Astrocyte of the cerebellum (primary cell): ENCODE results near the gene DUSP5.

ENCODE experiments used
- DNase-seq: peaks from one replicate; pipeline ENCODE4 v3.0.0-alpha.2; 2011; ENCODE audit warnings: low read depth
- H3K4me3 ChIP-seq: 2 replicates; pipeline ENCODE4 v1.5.1; 2011; ENCODE audit warnings: mild to moderate bottlenecking, low read depth, low read length, moderate library complexity
- in situ Hi-C: cut with HindIII; loops from 2 replicates; pipeline ENCODE4 v1.10.0; 2017; ENCODE audit warnings: low sequenced_read_pairs
- TF ChIP-seq, protein P1 (sequence below): IDR thresholded peaks from 2 replicates; pipeline ENCODE4 v1.5.1; 2012; ENCODE audit warnings: low read length, low read depth, moderate library complexity, mild to moderate bottlenecking; ENCODE audit errors: missing control alignments

DUSP5 gene

DNA sequence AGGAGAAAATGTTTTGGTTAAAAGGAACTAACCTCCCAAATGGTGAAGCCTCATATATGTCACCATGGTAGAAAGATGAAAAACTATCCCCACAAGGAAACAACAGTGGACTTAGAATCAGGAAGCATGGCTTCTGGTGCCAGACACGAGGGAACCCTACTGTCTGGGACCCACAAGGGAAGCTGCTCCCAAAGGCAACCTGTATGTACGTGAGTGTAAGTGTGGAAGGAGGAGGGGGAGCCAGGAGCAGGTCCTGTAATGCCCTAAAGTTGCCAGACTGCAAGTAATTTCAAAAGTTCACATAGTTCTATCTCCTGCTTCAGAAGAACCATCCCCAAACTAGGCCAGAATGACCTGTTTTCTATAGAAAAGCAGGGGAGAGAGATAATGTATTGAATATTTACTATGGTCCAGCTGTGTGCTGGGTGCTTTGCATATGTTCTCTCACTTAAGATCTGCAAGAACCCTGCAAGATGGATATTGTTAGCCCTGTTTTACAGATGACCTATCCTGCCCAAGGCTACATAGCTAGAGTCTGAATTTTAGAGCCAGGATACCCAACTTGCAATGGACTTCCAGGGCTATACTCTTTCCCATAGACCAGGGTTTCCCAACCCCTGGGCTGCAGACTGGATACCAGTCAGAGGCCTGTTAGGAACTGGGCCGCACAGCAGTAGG is 19.2 kb downstream of the DUSP5 start:
- TF ChIP-seq, protein P1, sequence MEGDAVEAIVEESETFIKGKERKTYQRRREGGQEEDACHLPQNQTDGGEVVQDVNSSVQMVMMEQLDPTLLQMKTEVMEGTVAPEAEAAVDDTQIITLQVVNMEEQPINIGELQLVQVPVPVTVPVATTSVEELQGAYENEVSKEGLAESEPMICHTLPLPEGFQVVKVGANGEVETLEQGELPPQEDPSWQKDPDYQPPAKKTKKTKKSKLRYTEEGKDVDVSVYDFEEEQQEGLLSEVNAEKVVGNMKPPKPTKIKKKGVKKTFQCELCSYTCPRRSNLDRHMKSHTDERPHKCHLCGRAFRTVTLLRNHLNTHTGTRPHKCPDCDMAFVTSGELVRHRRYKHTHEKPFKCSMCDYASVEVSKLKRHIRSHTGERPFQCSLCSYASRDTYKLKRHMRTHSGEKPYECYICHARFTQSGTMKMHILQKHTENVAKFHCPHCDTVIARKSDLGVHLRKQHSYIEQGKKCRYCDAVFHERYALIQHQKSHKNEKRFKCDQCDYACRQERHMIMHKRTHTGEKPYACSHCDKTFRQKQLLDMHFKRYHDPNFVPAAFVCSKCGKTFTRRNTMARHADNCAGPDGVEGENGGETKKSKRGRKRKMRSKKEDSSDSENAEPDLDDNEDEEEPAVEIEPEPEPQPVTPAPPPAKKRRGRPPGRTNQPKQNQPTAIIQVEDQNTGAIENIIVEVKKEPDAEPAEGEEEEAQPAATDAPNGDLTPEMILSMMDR, result no peak
- no peak overlapping the region for H3K4me3 ChIP-seq
- DNase-seq, result no peak
- in situ Hi-C loops, result no loop called here

DNA sequence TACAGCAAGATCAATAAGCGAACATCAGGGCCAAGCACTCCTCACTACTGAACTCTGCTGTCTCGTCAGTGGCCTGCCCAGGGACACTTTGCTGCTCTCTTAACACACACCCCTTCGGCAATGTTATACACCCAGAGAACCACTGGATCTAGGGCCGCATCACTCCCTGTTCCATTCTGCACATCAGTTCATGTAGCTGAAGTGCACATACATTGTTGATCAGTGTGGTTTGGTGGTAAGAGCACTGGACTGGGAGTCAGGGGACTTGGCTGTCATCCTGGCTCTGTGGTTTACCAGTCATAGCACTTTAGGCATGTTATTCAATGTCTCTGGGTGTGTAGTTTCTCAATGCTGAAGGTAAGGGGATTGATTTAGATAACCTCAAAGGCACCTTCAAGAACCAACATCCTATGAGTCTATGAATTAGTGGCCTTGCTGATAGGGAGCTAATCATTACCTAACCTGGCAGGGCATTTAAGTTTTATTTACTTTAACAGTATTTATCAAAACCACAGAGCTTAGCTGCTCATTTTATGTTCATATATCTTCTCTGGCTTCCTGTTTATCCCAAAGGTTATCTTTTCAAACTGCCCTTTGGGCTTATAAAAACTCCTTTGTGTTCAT is 24.8 kb downstream of the DUSP5 start:
- TF ChIP-seq, protein P1, result no peak
- H3K4me3 ChIP-seq, result no peak overlapping the region
- DNase-seq, result no peak
- in situ Hi-C loops, result no loop called here

DNA sequence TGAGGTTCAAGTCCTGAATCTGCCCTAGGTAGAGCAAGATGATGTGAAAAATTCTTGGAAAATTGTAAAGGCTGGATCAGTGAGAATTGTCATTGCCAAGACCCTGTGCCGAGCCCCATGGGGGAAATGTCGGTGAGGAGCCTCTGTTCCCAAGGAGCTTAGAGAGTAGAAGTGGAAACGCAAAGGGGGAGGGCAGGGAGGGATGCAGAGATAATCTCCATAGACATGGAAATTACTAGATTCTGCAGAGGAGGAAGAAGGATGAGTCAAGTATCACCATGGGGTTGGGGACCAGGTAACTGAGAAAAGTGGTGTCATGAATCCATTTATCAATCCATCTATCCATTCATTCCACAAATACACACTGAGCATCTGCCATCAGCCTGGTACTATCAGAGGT is 26.0 kb downstream of the DUSP5 start:
- in situ Hi-C loops, result no loop called here
- no peak overlapping the region for H3K4me3 ChIP-seq
- DNase-seq, result no peak
- TF ChIP-seq, protein P1, result no peak

DNA sequence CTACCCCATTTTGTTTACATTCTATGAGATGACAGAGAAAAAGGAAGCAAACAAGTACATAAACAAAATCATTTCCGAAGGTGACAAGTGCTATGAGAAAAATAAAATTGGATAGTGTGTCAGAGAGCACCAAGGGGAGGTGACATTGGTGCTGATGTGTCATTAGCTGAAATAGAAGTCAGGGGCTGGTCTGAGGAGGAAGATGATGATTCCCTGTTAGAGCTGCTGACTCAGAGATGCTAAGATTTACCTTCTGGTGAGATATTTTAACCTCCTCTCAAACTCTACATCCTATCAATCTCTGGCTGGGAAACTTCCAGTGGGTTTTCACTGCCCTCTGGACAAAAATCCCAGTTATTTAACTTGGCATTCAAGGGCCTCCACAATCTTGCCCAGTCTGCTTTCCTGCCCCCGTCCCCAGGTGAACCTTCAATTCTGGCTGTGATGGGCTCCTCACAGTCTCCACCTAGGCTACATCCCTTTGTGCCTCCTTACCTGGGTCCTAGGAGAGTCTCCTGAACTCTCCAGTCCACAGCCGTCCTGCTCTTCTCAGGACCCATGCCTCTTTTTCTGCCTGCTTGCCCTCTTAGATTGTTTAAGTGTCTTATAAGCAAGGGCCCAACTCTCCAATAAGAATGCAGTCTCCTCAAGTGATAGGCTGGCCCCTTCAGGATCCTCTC is 26.6 kb downstream of the DUSP5 start:
- TF ChIP-seq, protein P1, result no peak
- in situ Hi-C loops, result no loop called here
- no peak for DNase-seq
- no peak overlapping the region for H3K4me3 ChIP-seq

DNA sequence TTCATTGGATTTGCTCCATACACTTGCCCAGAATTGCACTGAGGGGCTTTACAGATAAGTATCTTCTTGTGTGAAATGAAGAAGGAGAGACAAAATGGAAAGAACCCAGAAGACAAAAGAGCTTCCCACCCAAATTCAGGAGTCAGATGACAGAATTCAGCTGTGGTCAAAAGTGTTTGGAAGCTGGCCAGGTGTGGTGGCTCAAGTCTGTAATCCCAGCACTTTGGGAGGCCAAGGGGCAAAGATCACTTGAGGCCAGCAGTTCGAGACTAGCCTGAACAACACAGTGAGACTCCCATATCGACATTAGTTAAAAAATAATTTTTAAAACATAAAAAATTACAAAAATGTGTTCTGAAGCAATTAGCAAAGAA is 27.1 kb downstream of the DUSP5 start:
- TF ChIP-seq, protein P1, result no peak
- DNase-seq, result no peak
- in situ Hi-C loops, result no loop called here
- H3K4me3 ChIP-seq, result no peak overlapping the region

DNA sequence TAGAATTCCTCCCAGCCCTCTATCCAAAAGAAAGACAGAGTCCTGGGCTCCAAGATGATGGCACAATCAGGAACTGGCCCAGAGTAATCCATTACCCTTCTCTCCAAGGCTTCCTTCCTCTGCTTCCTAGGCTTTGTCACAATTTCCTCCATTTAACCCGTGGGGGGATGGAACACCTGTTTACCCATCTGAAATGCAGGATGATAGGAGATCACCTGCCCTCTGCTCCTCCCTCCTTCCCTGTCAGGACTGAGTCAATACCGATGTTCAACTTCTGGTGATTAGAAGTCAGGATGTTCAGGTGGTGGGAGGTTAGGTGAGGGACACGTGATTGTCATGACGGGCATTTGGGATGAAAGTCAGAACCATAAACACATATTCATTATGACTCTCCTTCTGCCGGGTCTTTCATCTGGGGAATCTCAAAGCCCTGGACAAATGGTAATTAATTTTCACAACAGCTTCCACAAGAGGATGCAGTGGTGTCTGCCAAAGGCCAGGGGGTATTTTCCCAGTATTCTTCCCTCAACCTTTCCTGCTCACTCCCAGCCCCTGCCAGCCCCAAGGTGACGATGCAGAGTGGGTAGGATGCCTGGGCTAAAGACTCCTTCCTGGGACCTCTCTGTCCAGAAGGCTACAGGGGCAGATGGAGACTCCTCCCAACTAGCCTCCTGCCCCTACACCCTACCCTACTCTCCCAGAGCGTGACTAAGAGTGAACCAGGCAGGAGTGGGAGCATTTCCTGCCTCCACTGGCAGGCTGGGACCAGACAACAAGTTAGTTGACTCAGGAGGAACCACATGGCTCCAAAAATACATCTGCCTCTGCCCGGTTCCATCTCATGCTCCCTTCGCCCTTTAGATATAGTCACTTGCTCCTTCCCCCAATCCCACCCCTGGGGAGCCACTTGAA is 27.9 kb downstream of the DUSP5 start:
- in situ Hi-C loops, result no loop called here
- TF ChIP-seq, protein P1, result no peak
- H3K4me3 ChIP-seq, result no peak overlapping the region
- DNase-seq, result no peak
